Pancreas (tissue), 10 donors: ENCODE results near the gene IQGAP3. TPM values are rescaled to one million over a fixed set of nuclear protein-coding genes. Genes with fewer than 3 reads are reported as not detected.

ENCODE experiments used
- ATAC-seq, 4 donors: fragments of 200-7000 bp; cut with Tn5 transposase; one replicate each; pipeline versions ENCODE4 v1.8.0 to v1.9.1; 2020; ENCODE audit warnings: mild to moderate bottlenecking in 4 of 4, moderate library complexity in 4 of 4
- DNase-seq, 6 donors: peaks; one replicate each; pipeline ENCODE4 v3.0.0-alpha.2; 2020
- FAIRE-seq: peaks from 2 replicates; lab custom pipeline; 2012; peaks lifted over from hg19 to GRCh38; lab: Jason Lieb, UNC
- H3K27ac ChIP-seq, 4 donors: fragments of 200-600 bp; sonication (generic); 1 replicate in 3 of 4; 2 replicates in 1 of 4; pipeline versions ENCODE4 v1.5.0 to v1.8.0; 2020
- H3K27me3 ChIP-seq, 4 donors: fragments of 200-600 bp; one replicate each; pipeline ENCODE4 v1.8.0; 2021
- H3K36me3 ChIP-seq, 3 donors: fragments of 200-600 bp; sonication (generic) in 1 of 3; one replicate each; pipeline versions ENCODE4 v1.5.0 to v1.8.0; 2020 to 2021
- H3K4me1 ChIP-seq, 3 donors: fragments of 200-600 bp; one replicate each; pipeline ENCODE4 v1.8.0; 2021
- H3K4me3 ChIP-seq, 4 donors: fragments of 200-600 bp; sonication (generic) in 2 of 4; one replicate each; pipeline versions ENCODE4 v1.5.0 to v1.8.0; 2020 to 2021
- H3K9me3 ChIP-seq, 4 donors: fragments of 200-600 bp; one replicate each; pipeline ENCODE4 v1.8.0; 2021
- WGBS, 2 donors: extraction: QIAGEN DNeasy Blood & Tissue Kit; methylation state at CpG; one replicate each; pipeline ENCODE4 v1.1.7; 2013; 5-methylcytosine and 5-hydroxymethylcytosine counted together
- intact Hi-C, 3 donors: fragments of 100-400 bp; cut with DNase I; formaldehyde crosslinking; loops; one replicate each; pipeline versions ENCODE4 v1.11.1 to v1.14.2; 2022
- polyA plus RNA-seq, 2 donors: library from polyadenylated mRNA; stranded (reverse); fragments of 200-250 nt; gene quantifications; one replicate each; pipeline ENCODE4 v1.2.3, GENCODE V29; 2013
- total RNA-seq, 6 donors: library from RNA; stranded (reverse); fragmentation: NEBNext Ultra II Directional in 4 of 6; extraction: Animal tissue kit (Norgen Biotek cat#: 25700) in 4 of 6; gene quantifications; one replicate each; pipeline versions ENCODE4 v1.2.1 to v1.2.4, GENCODE V29; 2021 to 2023
- TF ChIP-seq, protein P1 (sequence below), 4 donors: fragments of 200-600 bp; sonication (generic) in 3 of 4; IDR thresholded peaks; one replicate each; pipeline versions ENCODE4 v1.5.0 to v1.8.0; 2021; ENCODE audit warnings: antibody characterized with exemption in 4 of 4
- donor health status: healthy with polysubstance abuse.
- donor health status: DM: no; HTN: no; CAD: no; lungs with moderate emphysema.
- donor health status: DM: no; HTN: no; CAD: no.
- donor health status: control.
- donor health status: control.
- donor health status: Bipolar disorder and iron deficiency.
- donor health status: DM: yes; HTN: yes; CAD: no.
- donor health status: DM: no; HTN: no; CAD: no.
- donor health status: DM: no; HTN: no; CAD: no.
- donor health status: DM: yes; HTN: yes; CAD: no.

Gene IQGAP3
- total and polyA plus RNA-seq, 8 donors = 0.02 to 0.90 (median 0.23) TPM; not detected in 1

DNA sequence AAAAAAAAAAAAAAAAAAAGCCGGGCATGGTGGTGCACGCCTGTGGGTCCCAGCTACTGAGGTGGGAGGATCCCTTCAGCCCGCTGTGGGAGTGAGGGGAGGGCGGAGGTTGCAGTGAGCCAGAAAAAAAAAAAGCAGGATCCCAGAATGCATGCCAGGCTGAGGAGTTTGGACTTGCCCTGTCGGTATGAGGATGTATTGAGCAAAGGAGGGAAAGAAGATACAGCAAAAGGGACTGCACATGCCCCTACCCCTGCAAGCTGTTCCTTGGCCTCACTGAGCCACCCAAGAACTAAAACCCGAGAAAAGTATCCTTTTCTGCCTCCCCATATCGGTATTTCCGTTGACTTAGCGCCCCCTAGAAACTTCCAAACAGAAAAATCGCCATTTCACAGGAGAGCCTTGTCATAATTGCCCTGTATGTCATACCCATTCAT lies 30.2 kb upstream of the IQGAP3 start:
- ATAC-seq = no peak
- no peak for FAIRE-seq
- Histone ChIP-seq H3K27ac (no peak overlapping the region), H3K36me3 (no peaks in the 10 kb centered on the region), H3K4me3 (no peak overlapping the region), H3K9me3 (no peaks in the 10 kb centered on the region), H3K27me3 (no peaks in the 10 kb centered on the region), H3K4me1 (peaks cover 6 to 16% (median 12%) of the 10 kb centered on the region in 3 donors)
- WGBS, 2 donors = 32 to 37% methylated on average over 9 to 10 of the region's 10 CpGs
- peak in 1 of 6 donors; percentile 12 for DNase-seq
- TF ChIP-seq, protein P1, sequence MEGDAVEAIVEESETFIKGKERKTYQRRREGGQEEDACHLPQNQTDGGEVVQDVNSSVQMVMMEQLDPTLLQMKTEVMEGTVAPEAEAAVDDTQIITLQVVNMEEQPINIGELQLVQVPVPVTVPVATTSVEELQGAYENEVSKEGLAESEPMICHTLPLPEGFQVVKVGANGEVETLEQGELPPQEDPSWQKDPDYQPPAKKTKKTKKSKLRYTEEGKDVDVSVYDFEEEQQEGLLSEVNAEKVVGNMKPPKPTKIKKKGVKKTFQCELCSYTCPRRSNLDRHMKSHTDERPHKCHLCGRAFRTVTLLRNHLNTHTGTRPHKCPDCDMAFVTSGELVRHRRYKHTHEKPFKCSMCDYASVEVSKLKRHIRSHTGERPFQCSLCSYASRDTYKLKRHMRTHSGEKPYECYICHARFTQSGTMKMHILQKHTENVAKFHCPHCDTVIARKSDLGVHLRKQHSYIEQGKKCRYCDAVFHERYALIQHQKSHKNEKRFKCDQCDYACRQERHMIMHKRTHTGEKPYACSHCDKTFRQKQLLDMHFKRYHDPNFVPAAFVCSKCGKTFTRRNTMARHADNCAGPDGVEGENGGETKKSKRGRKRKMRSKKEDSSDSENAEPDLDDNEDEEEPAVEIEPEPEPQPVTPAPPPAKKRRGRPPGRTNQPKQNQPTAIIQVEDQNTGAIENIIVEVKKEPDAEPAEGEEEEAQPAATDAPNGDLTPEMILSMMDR (IDR thresholded peaks at IDR 0.05) = no peak
- intact Hi-C loops = loop anchor here in 1 of 3 donors (10.0 kb wide), 1 partner anchor 148 kb away; no protein-coding TSS in a partner anchor

DNA sequence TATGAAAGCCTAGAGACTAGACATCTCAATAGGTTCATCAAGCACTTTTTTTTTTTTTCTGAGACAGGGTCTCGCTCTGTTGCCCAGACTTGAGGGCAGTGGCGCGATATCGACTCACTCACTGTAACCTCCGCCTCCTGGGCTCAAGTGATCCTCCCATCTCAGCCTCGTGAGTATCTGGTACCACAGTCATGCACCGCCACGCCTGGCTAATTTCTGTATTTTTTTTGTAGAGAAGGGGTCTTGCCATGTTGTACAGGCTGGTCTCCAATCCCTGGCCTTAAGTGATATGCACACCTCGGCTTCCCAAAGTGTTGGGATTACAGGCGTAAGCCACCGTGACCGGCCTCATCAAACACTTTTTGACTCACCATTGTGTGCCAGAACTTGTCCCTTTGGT lies 29.5 kb upstream of the IQGAP3 start:
- no peaks in the 10 kb centered on the region for H3K27me3 ChIP-seq
- intact Hi-C loops = loop anchor here in 1 of 3 donors (10.0 kb wide), 1 partner anchor 147 kb away; no protein-coding TSS in a partner anchor
- peaks cover 6 to 16% (median 12%) of the 10 kb centered on the region in 3 donors for H3K4me1 ChIP-seq
- TF ChIP-seq, protein P1 (IDR thresholded peaks at IDR 0.05) = no peak
- FAIRE-seq (no peak), DNase-seq (peak in 1 of 6 donors; percentile 38), ATAC-seq (no peak)
- no peaks in the 10 kb centered on the region for H3K9me3 ChIP-seq
- WGBS, 2 donors = 70 to 75% methylated on average over 12 of the region's 12 CpGs
- peak overlapping the region; percentile 45 to 76 (median 65) for H3K4me3 ChIP-seq
- peak overlapping the region in 3 of 4 donors; percentile 28 to 66 (median 63) for H3K27ac ChIP-seq
- H3K36me3 ChIP-seq = no peaks in the 10 kb centered on the region

DNA sequence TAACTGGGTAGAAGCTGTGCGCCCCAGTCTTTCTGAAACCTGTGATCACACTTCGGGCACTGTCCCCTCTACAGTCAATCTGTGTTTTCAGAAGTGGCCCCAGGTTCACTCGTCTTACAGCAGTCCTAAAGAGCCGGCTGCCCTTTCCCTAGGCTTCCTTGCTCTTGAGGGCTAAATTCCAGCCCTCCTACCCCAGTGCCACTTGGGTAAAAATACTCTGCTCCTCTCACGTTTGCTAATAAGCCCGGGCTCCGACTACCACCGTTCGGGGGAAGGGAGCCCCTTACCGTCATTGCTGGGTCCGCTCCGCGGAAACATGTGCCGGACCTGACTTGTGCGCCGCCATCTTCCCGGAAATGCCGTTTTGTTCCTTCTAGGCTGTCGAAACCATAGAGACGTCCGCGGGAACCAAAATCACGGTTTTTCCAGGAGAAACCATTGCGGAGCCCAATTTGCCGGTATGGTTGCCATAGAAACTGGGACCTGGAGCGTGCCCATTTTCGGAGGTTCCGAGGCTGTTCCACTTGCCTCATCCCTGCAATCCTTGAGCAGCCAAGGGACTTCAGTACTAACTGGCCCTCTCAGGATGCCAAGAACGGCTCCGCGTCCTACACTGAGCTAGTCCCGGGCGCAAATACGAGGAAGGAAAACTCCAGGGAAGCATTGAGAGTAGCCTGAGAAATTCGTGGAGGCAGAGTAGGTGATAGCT lies 28.9 kb upstream of the IQGAP3 start, which contains the start of gene GPATCH4:
Gene GPATCH4, minus strand, starts transcription at position 358 of the 709 bp plus-strand sequence.
- FAIRE-seq (no peak), DNase-seq (peak; percentile 60 to 80 (median 74)), ATAC-seq (peak; percentile 92 to 95 (median 93))
- Histone ChIP-seq H3K9me3 (no peaks in the 10 kb centered on the region), H3K27me3 (no peaks in the 10 kb centered on the region), H3K4me3 (peak within 1 kb of the TSS; percentile 45 to 76 (median 65)), H3K36me3 (no peaks in the 10 kb centered on the region), H3K4me1 (peaks cover 6 to 16% (median 12%) of the 10 kb centered on the region in 3 donors), H3K27ac (peak within 1 kb of the TSS; percentile 9 to 66 (median 46))
- TF ChIP-seq, protein P1 (IDR thresholded peaks at IDR 0.05) = no peak
- intact Hi-C loops = loop anchor here in 1 of 3 donors (10.0 kb wide), 1 partner anchor 146 kb away; no protein-coding TSS in a partner anchor
- 0 to 1% methylated on average over 35 of the region's 35 CpGs for WGBS, 2 donors

DNA sequence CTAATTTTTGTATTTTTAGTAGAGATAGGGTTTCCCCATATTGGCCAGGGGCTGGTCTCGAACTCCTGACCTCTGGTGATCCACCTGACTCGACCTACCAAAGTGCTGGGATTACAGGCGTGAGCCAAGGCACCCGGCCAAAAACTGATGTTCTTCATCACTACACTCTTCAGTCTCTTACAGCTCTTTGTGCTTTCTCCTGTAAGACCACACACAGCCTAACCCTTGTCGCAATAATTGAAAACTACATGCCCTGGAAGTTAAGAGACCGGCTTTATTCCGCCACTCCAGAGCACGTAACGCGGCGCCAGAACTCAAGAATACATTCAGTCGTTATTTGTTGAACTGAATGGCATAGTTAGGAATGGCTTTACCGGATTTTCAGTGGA lies 28.4 kb upstream of the IQGAP3 start:
- peaks cover 6 to 16% (median 12%) of the 10 kb centered on the region in 3 donors for H3K4me1 ChIP-seq
- FAIRE-seq (no peak), ATAC-seq (peak; percentile 5 to 21 (median 11)), DNase-seq (peak in 2 of 6 donors; percentile 24)
- peaks cover 0 to 4% (median 0%) of the 10 kb centered on the region in 3 donors for H3K36me3 ChIP-seq
- 1% methylated on average over 13 of the region's 13 CpGs for WGBS, 2 donors
- peak overlapping the region; percentile 45 to 76 (median 65) for H3K4me3 ChIP-seq
- no peaks in the 10 kb centered on the region for H3K9me3 ChIP-seq
- peak overlapping the region in 3 of 4 donors; percentile 9 to 66 (median 63) for H3K27ac ChIP-seq
- intact Hi-C loops = loop anchor here in 1 of 3 donors (10.0 kb wide), 1 partner anchor 146 kb away; no protein-coding TSS in a partner anchor
- no peaks in the 10 kb centered on the region for H3K27me3 ChIP-seq
- TF ChIP-seq, protein P1 (IDR thresholded peaks at IDR 0.05) = no peak
